Fibroblast of skin of left quadriceps (primary cell): ENCODE results near the gene AKT3.

ENCODE experiments used
- DNase-seq, 2 experiments: peaks; one replicate each; pipeline ENCODE4 v3.0.0-alpha.2; 2013; ENCODE audit warnings: low read depth in 2 of 2

AKT3 gene

GRCh38 chr1:243508303-243508713, 341.7 kb downstream of the AKT3 start:
- no peak for DNase-seq

- no peak for DNase-seq
Measured at GRCh38 chr1:243507672-243508302, 342.3 kb downstream of the AKT3 start.

GRCh38 chr1:243507001-243507671, 342.9 kb downstream of the AKT3 start:
- no peak for DNase-seq

GRCh38 chr1:243505986-243506689, 343.9 kb downstream of the AKT3 start:
- no peak for DNase-seq

- DNase-seq: no peak
Measured at GRCh38 chr1:243503155-243503554, 346.9 kb downstream of the AKT3 start.

- DNase-seq: no peak
Measured at GRCh38 chr1:243501002-243501401, 349.0 kb downstream of the AKT3 start.

GRCh38 chr1:243500512-243500911, 349.5 kb downstream of the AKT3 start:
- no peak for DNase-seq

- no peak for DNase-seq
Measured at GRCh38 chr1:243499711-243500110, 350.3 kb downstream of the AKT3 start.

- no peak for DNase-seq
Measured at GRCh38 chr1:243499248-243499647, 350.8 kb downstream of the AKT3 start.

GRCh38 chr1:243497939-243498681, 351.9 kb downstream of the AKT3 start:
- DNase-seq: no peak

GRCh38 chr1:243496806-243497205, 353.2 kb downstream of the AKT3 start:
- no peak for DNase-seq

- no peak for DNase-seq
Measured at GRCh38 chr1:243496187-243496646, 353.8 kb downstream of the AKT3 start.

- DNase-seq: no peak
Measured at GRCh38 chr1:243495442-243496186, 354.4 kb downstream of the AKT3 start.

GRCh38 chr1:243494741-243495431, 355.2 kb downstream of the AKT3 start:
- DNase-seq: no peak

- no peak for DNase-seq
Measured at GRCh38 chr1:243493156-243494129, 356.6 kb downstream of the AKT3 start.

GRCh38 chr1:243490748-243491686, 359.0 kb downstream of the AKT3 start:
- DNase-seq: no peak

- DNase-seq: no peak
Measured at GRCh38 chr1:243489681-243490546, 360.1 kb downstream of the AKT3 start.

GRCh38 chr1:243489158-243489527, 360.9 kb downstream of the AKT3 start:
- DNase-seq: no peak
